Vagina (tissue), 2 donors: ENCODE measurements around the gene SERPINF2. TPM values are rescaled to one million over a fixed set of nuclear protein-coding genes. Genes with fewer than 3 reads are reported as not detected.

Source experiments
- DNase-seq, 2 donors: peaks; one replicate each; pipeline ENCODE4 v3.0.0-alpha.2; 2017; ENCODE audit errors: extremely low spot score in 2 of 2
- H3K27ac ChIP-seq: fragments of 200-600 bp; sonication (generic); one replicate; pipeline ENCODE4 v1.5.1; 2019
- H3K27me3 ChIP-seq: fragments of 200-600 bp; sonication (generic); one replicate; pipeline ENCODE4 v1.5.1; 2019
- H3K36me3 ChIP-seq, 2 donors: fragments of 200-600 bp; sonication (generic); one replicate each; pipeline ENCODE4 v1.5.1; 2017 to 2019
- H3K4me1 ChIP-seq: fragments of 200-600 bp; sonication (generic); one replicate; pipeline ENCODE4 v1.5.1; 2019
- H3K4me3 ChIP-seq, 2 donors: fragments of 200-600 bp; sonication (generic); 1 replicate in 1 of 2; 2 replicates in 1 of 2; pipeline ENCODE4 v1.5.1; 2016 to 2019
- H3K9me3 ChIP-seq: fragments of 200-600 bp; sonication (generic); one replicate; pipeline ENCODE4 v1.5.1; 2019
- POLR2A ChIP-seq, 2 donors: fragments of 450-650 bp; IDR thresholded peaks; one replicate each; pipeline ENCODE4 v1.6.1; 2017; ENCODE audit warnings: antibody characterized with exemption in 2 of 2, mild to moderate bottlenecking in 2 of 2, moderate library complexity in 2 of 2
- POLR2AphosphoS5 ChIP-seq, 2 donors: sonication (generic); formaldehyde crosslinking; IDR thresholded peaks; one replicate each; pipeline ENCODE4 v1.9.0; 2017; ENCODE audit warnings: antibody characterized with exemption in 2 of 2, mild to moderate bottlenecking in 2 of 2, low read depth in 1 of 2; ENCODE audit not compliant: insufficient read depth in 1 of 2
- intact Hi-C: fragments of 100-400 bp; cut with DNase I; formaldehyde crosslinking; loops from one replicate; pipeline ENCODE4 v1.15.1; 2023
- total RNA-seq: library from RNA; depleted of rRNA; stranded (reverse); fragments of >200 nt; gene quantifications from one replicate; pipeline ENCODE4 v1.2.3, GENCODE V29; 2016
- TF ChIP-seq, protein P1 (sequence below), 3 experiments: fragments of 450-650 bp in 2 of 3; fragments of 200-600 bp in 1 of 3; sonication (generic) in 1 of 3; IDR thresholded peaks; one replicate each; pipeline ENCODE4 v1.5.1; 2017 to 2019; ENCODE audit warnings: antibody characterized with exemption in 3 of 3, mild to moderate bottlenecking in 2 of 3, moderate library complexity in 2 of 3

SERPINF2 gene
- total RNA-seq, 1 donor from 2014 or later = 23.8 TPM

DNA sequence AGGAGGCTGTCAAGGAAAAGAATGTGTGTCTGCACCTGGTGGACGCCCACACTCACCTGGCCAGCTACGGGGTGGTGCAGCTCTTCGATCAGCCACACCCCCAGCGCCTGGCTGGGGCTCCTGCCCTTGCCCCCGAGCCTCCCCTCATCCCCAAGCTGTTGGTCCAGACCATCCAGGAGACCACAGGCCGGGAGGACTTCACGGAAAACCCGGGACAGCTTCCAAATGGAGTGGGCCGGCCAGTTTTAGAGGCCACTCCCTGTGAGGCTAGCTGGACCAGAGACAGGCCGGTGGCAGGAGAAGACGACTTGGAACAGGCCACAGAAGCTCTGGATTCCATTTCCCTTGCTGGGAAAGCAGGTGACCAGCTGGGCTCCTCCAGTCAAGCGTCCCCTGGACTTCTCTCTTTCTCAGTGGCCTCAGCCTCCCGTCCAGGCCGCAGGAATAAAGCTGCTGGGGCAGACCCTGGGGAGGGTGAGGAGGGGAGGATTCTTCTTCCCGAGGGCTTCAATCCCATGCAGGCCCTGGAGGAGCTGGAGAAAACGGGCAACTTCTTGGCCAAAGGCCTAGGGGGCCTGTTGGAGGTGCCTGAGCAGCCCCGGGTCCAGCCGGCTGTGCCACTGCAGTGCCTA, 15.9 kb upstream of the SERPINF2 start:
- no peaks in the 10 kb centered on the region for H3K27me3 ChIP-seq
- DNase-seq = no peak
- TF ChIP-seq, protein P1, sequence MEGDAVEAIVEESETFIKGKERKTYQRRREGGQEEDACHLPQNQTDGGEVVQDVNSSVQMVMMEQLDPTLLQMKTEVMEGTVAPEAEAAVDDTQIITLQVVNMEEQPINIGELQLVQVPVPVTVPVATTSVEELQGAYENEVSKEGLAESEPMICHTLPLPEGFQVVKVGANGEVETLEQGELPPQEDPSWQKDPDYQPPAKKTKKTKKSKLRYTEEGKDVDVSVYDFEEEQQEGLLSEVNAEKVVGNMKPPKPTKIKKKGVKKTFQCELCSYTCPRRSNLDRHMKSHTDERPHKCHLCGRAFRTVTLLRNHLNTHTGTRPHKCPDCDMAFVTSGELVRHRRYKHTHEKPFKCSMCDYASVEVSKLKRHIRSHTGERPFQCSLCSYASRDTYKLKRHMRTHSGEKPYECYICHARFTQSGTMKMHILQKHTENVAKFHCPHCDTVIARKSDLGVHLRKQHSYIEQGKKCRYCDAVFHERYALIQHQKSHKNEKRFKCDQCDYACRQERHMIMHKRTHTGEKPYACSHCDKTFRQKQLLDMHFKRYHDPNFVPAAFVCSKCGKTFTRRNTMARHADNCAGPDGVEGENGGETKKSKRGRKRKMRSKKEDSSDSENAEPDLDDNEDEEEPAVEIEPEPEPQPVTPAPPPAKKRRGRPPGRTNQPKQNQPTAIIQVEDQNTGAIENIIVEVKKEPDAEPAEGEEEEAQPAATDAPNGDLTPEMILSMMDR (IDR thresholded peaks at IDR 0.05) = no peak
- TF ChIP-seq POLR2A (IDR thresholded peaks at IDR 0.05) = no peak
- no peak for TF ChIP-seq POLR2AphosphoS5 (IDR thresholded peaks at IDR 0.05; ENCODE audit: insufficient read depth in 1 of 2, low read depth in 1 of 2)
- peaks cover 80% of the 10 kb centered on the region for H3K4me1 ChIP-seq
- no peaks in the 10 kb centered on the region for H3K9me3 ChIP-seq
- no peak overlapping the region for H3K4me3 ChIP-seq
- peaks cover 0 to 26% of the 10 kb centered on the region in 2 donors for H3K36me3 ChIP-seq
- no peak overlapping the region for H3K27ac ChIP-seq
- intact Hi-C loops = no loop called here

DNA sequence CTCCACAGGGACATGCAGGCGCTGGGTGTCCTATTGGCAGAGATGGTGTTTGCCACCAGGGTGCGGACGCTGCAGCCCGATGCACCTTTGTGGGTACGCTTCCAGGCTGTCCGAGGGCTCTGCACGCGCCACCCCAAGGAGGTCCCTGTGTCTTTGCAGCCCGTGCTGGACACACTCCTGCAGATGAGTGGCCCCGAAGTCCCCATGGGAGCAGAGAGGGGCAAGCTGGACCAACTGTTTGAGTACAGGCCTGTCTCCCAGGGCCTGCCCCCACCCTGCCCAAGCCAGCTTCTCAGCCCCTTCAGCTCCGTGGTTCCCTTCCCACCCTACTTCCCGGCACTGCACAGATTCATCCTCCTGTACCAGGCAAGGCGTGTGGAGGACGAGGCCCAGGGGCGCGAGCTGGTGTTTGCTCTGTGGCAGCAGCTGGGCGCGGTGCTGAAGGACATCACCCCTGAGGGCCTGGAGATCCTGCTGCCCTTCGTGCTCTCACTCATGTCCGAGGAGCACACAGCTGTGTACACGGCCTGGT, 15.3 kb upstream of the SERPINF2 start:
- DNase-seq = no peak
- TF ChIP-seq POLR2A (IDR thresholded peaks at IDR 0.05) = no peak
- TF ChIP-seq, protein P1 (IDR thresholded peaks at IDR 0.05) = no peak
- TF ChIP-seq POLR2AphosphoS5 (IDR thresholded peaks at IDR 0.05; ENCODE audit: insufficient read depth in 1 of 2, low read depth in 1 of 2) = no peak
- H3K27ac ChIP-seq = no peak overlapping the region
- no peaks in the 10 kb centered on the region for H3K9me3 ChIP-seq
- peaks cover 0 to 28% of the 10 kb centered on the region in 2 donors for H3K36me3 ChIP-seq
- no peaks in the 10 kb centered on the region for H3K27me3 ChIP-seq
- peaks cover 80% of the 10 kb centered on the region for H3K4me1 ChIP-seq
- intact Hi-C loops = no loop called here
- H3K4me3 ChIP-seq = no peak overlapping the region

DNA sequence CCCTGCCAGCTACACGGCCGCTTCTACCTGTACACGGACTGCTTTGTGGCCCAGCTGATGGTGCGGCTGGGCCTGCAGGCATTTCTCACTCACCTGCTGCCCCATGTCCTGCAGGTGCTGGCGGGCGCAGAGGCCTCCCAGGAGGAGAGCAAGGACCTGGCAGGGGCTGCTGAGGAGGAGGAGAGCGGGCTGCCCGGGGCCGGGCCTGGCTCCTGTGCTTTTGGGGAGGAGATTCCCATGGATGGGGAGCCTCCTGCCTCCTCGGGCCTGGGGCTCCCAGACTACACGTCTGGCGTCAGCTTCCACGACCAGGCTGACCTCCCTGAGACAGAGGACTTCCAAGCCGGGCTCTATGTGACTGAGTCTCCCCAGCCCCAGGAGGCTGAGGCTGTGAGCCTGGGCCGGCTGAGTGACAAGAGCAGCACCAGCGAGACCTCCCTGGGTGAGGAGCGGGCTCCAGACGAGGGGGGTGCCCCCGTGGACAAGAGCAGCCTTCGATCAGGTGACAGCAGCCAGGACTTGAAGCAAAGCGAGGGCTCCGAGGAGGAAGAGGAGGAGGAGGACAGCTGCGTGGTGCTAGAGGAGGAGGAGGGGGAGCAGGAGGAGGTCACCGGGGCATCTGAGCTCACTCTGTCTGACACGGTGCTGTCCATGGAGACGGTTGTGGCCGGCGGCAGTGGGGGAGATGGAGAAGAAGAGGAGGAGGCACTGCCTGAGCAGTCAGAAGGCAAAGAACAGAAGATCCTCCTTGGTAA, 14.6 kb upstream of the SERPINF2 start:
- Histone ChIP-seq H3K27me3 (no peaks in the 10 kb centered on the region), H3K36me3 (peaks cover 0 to 36% of the 10 kb centered on the region in 2 donors), H3K4me1 (peaks cover 80% of the 10 kb centered on the region), H3K9me3 (no peaks in the 10 kb centered on the region), H3K27ac (peak overlapping the region; percentile 98), H3K4me3 (no peak overlapping the region)
- intact Hi-C loops = no loop called here
- TF ChIP-seq POLR2A (IDR thresholded peaks at IDR 0.05) (no peak), POLR2AphosphoS5 (IDR thresholded peaks at IDR 0.05; ENCODE audit: insufficient read depth in 1 of 2, low read depth in 1 of 2) (no peak)
- TF ChIP-seq, protein P1 (IDR thresholded peaks at IDR 0.05) = no peak
- DNase-seq = peak in 1 of 2 donors; percentile 88

DNA sequence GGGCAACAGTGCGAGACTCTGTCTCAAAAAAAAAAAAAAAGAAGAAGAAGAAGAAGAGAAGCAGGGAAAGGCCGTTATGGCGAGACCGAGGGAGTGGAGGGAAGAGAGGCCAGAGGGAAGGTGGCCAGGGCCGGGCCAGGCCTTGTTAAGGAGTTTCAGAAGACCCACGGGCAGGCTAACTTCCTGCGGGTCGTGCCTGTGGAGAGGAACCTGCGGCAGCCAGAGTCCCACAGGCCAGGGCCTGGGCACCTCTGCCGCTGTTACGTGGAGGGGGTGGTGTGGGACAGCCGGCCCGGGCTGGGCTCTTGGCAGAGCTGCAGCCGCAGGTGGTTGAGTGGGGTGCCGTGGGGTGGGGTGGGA, 12.7 kb upstream of the SERPINF2 start:
- no peak for DNase-seq
- TF ChIP-seq POLR2AphosphoS5 (IDR thresholded peaks at IDR 0.05; ENCODE audit: insufficient read depth in 1 of 2, low read depth in 1 of 2) (no peak), POLR2A (IDR thresholded peaks at IDR 0.05) (no peak)
- TF ChIP-seq, protein P1 (IDR thresholded peaks at IDR 0.05) = no peak
- Histone ChIP-seq H3K27me3 (no peaks in the 10 kb centered on the region), H3K4me1 (peaks cover 66% of the 10 kb centered on the region), H3K4me3 (peak overlapping the region; percentile 32), H3K27ac (peak overlapping the region; percentile 98), H3K9me3 (no peaks in the 10 kb centered on the region), H3K36me3 (peaks cover 0 to 42% of the 10 kb centered on the region in 2 donors)
- intact Hi-C loops = no loop called here
